Astrocyte (in vitro differentiated cells and primary cell): Measurements from ENCODE around the gene ALK. TPM values are rescaled to one million over a fixed set of nuclear protein-coding genes. Genes with fewer than 3 reads are reported as not detected.

Experiments used
- DNase-seq: peaks from one replicate; pipeline ENCODE4 v3.0.0-alpha.2; 2010; ENCODE audit warnings: low read depth
- FAIRE-seq: peaks from 2 replicates; lab custom pipeline; 2011; peaks lifted over from hg19 to GRCh38; lab: Jason Lieb, UNC
- H2AFZ ChIP-seq: 2 replicates; pipeline ENCODE4 v1.6.0; 2012; ENCODE audit warnings: low read depth, low read length, inconsistent platforms
- H3K27ac ChIP-seq: 2 replicates; pipeline ENCODE4 v1.5.1; 2011; ENCODE audit warnings: low read depth, low read length, inconsistent platforms
- H3K27me3 ChIP-seq: 2 replicates; pipeline ENCODE4 v1.6.0; 2011; ENCODE audit warnings: low read length, inconsistent platforms; ENCODE audit not compliant: insufficient read depth
- H3K36me3 ChIP-seq: 2 replicates; pipeline ENCODE4 v1.5.1; 2011; ENCODE audit warnings: low read length, inconsistent platforms; ENCODE audit not compliant: insufficient read depth
- H3K4me1 ChIP-seq: 2 replicates; pipeline ENCODE4 v1.5.1; 2011; ENCODE audit warnings: low read length, inconsistent platforms; ENCODE audit not compliant: insufficient read depth
- H3K4me2 ChIP-seq: 2 replicates; pipeline ENCODE4 v1.6.0; 2012; ENCODE audit warnings: low read length, inconsistent platforms
- H3K4me3 ChIP-seq: 2 replicates; pipeline ENCODE4 v1.5.1; 2011; ENCODE audit warnings: low read depth, mild to moderate bottlenecking, low read length, inconsistent platforms; ENCODE audit not compliant: insufficient read depth
- H3K79me2 ChIP-seq: 2 replicates; pipeline ENCODE4 v1.6.0; 2012; ENCODE audit warnings: mild to moderate bottlenecking, low read length, inconsistent platforms; ENCODE audit not compliant: insufficient read depth
- H3K9ac ChIP-seq: 2 replicates; pipeline ENCODE4 v1.6.0; 2012; ENCODE audit warnings: mild to moderate bottlenecking, low read length, inconsistent platforms
- H3K9me3 ChIP-seq: 2 replicates; pipeline ENCODE4 v1.5.1; 2012; ENCODE audit warnings: low read depth, mild to moderate bottlenecking, low read length, inconsistent platforms; ENCODE audit not compliant: insufficient read depth
- H4K20me1 ChIP-seq: 2 replicates; pipeline ENCODE4 v1.6.0; 2012; ENCODE audit warnings: low read length, inconsistent platforms; ENCODE audit not compliant: insufficient read depth
- H3K27ac Mint-ChIP-seq: one replicate; pipeline ENCODE4 v1.8.0; 2021; ENCODE audit warnings: mild to moderate bottlenecking, mixed read lengths; ENCODE audit not compliant: unreplicated experiment
- H3K27me3 Mint-ChIP-seq: one replicate; pipeline ENCODE4 v1.8.0; 2021; ENCODE audit warnings: low read depth, mixed read lengths; ENCODE audit not compliant: unreplicated experiment
- H3K36me3 Mint-ChIP-seq: one replicate; pipeline ENCODE4 v1.8.0; 2021; ENCODE audit warnings: low read depth, mixed read lengths; ENCODE audit not compliant: unreplicated experiment
- H3K4me1 Mint-ChIP-seq: one replicate; pipeline ENCODE4 v1.8.0; 2021; ENCODE audit warnings: low read depth, mixed read lengths; ENCODE audit not compliant: unreplicated experiment
- H3K4me3 Mint-ChIP-seq: one replicate; pipeline ENCODE4 v1.8.0; 2021; ENCODE audit warnings: mild to moderate bottlenecking, moderate library complexity, mixed read lengths; ENCODE audit not compliant: unreplicated experiment
- H3K9me3 Mint-ChIP-seq: one replicate; pipeline ENCODE4 v1.8.0; 2021; ENCODE audit warnings: mild to moderate bottlenecking, mixed read lengths; ENCODE audit not compliant: unreplicated experiment
- EZH2 ChIP-seq: IDR thresholded peaks from 2 replicates; pipeline ENCODE4 v1.6.1; 2012; ENCODE audit warnings: mild to moderate bottlenecking, low read length, inconsistent platforms; ENCODE audit not compliant: insufficient read depth
- total RNA-seq: library from RNA; stranded (reverse); gene quantifications from 2 replicates; pipeline ENCODE4 v1.2.1, GENCODE V29; 2021
- TF ChIP-seq, protein P1 (sequence below): IDR thresholded peaks from 2 replicates; pipeline ENCODE4 v1.5.1; 2011; ENCODE audit warnings: low read depth, mild to moderate bottlenecking, inconsistent platforms, low read length, moderate library complexity; ENCODE audit not compliant: insufficient read depth

The ALK gene
- total RNA-seq, 1 donor from 2014 or later, result 0.16 TPM

DNA sequence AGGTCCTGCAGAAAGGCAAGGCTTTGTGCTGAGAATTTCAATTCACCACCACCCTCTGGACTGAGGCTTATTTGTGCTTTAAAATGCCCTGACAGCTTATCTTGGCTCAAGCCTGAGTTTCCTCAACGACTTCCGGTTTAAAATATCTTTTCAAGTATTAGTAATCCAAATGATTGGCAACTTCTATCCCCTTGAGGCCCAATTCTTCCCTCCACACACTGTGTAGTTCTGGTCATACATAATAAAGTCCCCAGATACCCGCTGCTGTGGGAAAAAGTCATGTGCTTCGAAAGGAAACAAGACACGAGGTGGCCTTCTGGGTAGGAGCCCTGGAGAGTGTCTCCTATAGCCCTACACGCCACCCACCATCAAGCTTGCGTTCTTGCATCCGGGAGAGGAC, 393.4 kb downstream of the ALK start:
- TF ChIP-seq, protein P1, sequence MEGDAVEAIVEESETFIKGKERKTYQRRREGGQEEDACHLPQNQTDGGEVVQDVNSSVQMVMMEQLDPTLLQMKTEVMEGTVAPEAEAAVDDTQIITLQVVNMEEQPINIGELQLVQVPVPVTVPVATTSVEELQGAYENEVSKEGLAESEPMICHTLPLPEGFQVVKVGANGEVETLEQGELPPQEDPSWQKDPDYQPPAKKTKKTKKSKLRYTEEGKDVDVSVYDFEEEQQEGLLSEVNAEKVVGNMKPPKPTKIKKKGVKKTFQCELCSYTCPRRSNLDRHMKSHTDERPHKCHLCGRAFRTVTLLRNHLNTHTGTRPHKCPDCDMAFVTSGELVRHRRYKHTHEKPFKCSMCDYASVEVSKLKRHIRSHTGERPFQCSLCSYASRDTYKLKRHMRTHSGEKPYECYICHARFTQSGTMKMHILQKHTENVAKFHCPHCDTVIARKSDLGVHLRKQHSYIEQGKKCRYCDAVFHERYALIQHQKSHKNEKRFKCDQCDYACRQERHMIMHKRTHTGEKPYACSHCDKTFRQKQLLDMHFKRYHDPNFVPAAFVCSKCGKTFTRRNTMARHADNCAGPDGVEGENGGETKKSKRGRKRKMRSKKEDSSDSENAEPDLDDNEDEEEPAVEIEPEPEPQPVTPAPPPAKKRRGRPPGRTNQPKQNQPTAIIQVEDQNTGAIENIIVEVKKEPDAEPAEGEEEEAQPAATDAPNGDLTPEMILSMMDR, result no peak
- TF ChIP-seq EZH2, result no peak
- Mint-ChIP-seq H3K27me3 (peaks cover 4% of the 10 kb centered on the region), H3K4me3 (no peak overlapping the region), H3K36me3 (no peaks in the 10 kb centered on the region), H3K9me3 (peaks cover 4% of the 10 kb centered on the region), H3K27ac (no peak overlapping the region), H3K4me1 (peaks cover 27% of the 10 kb centered on the region)
- H4K20me1 ChIP-seq, result no peaks in the 10 kb centered on the region
- no peak overlapping the region for H2AFZ ChIP-seq
- H3K27me3 ChIP-seq, result no peaks in the 10 kb centered on the region
- peaks cover 22% of the 10 kb centered on the region for H3K4me1 ChIP-seq
- FAIRE-seq (no peak), DNase-seq (no peak)
- H3K27ac ChIP-seq, result no peak overlapping the region
- no peak overlapping the region for H3K9ac ChIP-seq
- H3K36me3 ChIP-seq, result no peaks in the 10 kb centered on the region
- no peak overlapping the region for H3K4me3 ChIP-seq
- H3K79me2 ChIP-seq, result no peaks in the 10 kb centered on the region
- H3K9me3 ChIP-seq, result no peaks in the 10 kb centered on the region
- no peak overlapping the region for H3K4me2 ChIP-seq

DNA sequence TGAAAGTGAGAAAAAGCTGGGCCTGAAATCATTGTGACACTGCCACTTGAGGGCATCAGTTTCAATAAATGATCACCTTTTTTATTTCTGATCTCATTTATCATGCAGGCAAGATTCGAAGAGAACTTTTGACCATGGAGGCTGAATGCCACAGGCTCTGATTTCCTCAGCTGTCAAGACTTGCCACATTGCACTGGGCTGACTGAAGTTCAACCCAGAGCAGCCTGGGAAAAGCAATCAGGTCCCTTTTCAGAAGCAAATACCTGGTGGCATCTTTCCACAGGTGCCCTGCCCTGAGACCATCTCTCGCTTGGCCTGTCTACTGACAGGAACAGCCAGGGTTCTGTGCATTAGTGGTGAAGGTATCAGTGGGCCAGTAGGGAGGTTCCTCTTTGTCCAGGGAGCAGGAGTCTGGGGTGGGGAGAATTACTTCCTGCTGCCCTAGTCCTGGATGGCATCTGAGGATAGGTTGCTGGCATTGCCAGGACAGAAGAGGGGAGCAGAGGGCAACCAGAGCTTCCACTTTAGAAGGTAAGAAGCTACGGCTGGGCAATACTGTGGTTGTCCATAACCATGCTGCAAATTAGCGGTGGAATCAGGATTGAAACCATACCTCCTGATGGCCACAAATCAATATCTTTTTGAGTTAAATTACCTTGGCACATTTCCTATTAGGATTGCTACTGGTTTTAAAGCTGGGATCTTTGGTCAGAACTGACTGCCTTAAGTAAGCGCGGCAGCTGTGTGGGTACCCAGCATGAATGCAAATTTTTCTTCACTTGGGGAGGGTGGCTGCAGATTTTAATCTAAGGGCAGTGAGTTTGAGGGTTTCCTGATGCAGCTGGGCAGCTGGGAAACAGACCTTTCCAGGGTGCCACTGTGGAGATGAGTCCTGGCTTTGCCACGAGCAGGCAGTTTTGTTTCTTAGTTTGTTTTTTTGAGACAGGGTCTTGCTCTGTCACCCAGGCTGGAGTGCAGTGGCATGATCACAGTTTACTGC, 394.5 kb downstream of the ALK start:
- Histone ChIP-seq H3K36me3 (no peaks in the 10 kb centered on the region), H2AFZ (no peak overlapping the region), H3K79me2 (no peaks in the 10 kb centered on the region), H3K27ac (no peak overlapping the region), H3K9ac (no peak overlapping the region), H3K4me2 (no peak overlapping the region), H3K9me3 (no peaks in the 10 kb centered on the region), H4K20me1 (no peaks in the 10 kb centered on the region), H3K4me1 (peaks cover 25% of the 10 kb centered on the region), H3K4me3 (no peak overlapping the region), H3K27me3 (no peaks in the 10 kb centered on the region)
- FAIRE-seq (no peak), DNase-seq (no peak)
- Mint-ChIP-seq H3K27me3 (peaks cover 6% of the 10 kb centered on the region), H3K4me3 (no peak overlapping the region), H3K27ac (no peak overlapping the region), H3K4me1 (peaks cover 25% of the 10 kb centered on the region), H3K36me3 (no peaks in the 10 kb centered on the region), H3K9me3 (peaks cover 4% of the 10 kb centered on the region)
- TF ChIP-seq, protein P1, result no peak
- no peak for TF ChIP-seq EZH2

DNA sequence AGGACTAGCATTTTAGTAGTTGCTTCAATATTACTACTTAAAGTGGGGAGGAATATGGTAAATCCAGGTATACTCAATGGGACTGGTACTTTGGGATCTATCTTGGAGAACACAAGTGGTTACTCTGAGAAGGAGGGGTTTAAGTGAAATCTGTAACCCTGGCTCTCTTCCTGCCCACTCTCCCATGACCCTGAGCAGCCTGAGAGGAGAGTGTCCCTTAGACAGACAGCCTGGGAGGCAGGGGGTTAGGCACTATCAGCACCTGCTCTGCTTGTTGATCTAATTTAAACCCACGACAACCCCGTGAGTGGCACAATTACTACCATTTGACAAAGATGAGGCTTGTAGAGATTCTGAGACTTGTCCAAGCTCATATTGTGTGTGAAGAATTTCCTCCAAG, 395.5 kb downstream of the ALK start:
- Mint-ChIP-seq H3K36me3 (no peaks in the 10 kb centered on the region), H3K27ac (no peak overlapping the region), H3K27me3 (peaks cover 4% of the 10 kb centered on the region), H3K9me3 (peaks cover 2% of the 10 kb centered on the region), H3K4me1 (peaks cover 25% of the 10 kb centered on the region), H3K4me3 (no peak overlapping the region)
- DNase-seq, result no peak
- Histone ChIP-seq H2AFZ (no peak overlapping the region), H3K27ac (no peak overlapping the region), H3K9me3 (no peaks in the 10 kb centered on the region), H3K4me3 (no peak overlapping the region), H4K20me1 (no peaks in the 10 kb centered on the region), H3K79me2 (no peaks in the 10 kb centered on the region), H3K27me3 (no peaks in the 10 kb centered on the region), H3K36me3 (no peaks in the 10 kb centered on the region), H3K4me1 (peaks cover 25% of the 10 kb centered on the region), H3K4me2 (no peak overlapping the region), H3K9ac (no peak overlapping the region)
- no peak for TF ChIP-seq EZH2
- TF ChIP-seq, protein P1, result no peak
- no peak for FAIRE-seq
